Mucosa of gallbladder (tissue), 1 donor: ENCODE results near the gene ANP32E. TPM values are rescaled to one million over a fixed set of nuclear protein-coding genes. Genes with fewer than 3 reads are reported as not detected.
"Not testable (repeated sequence)": the region's sequence is repeated elsewhere in the genome, so short reads cannot be mapped to it uniquely, and the experiment has no call there.

Experiments
- DNase-seq: peaks from one replicate; pipeline ENCODE4 v3.0.0-alpha.2; 2020; ENCODE audit warnings: low spot score
- total RNA-seq: library from RNA; stranded (reverse); gene quantifications from one replicate; pipeline ENCODE4 v1.2.1, GENCODE V29; 2021
- donor health status: DM: no; HTN: no; CAD: no.

Gene ANP32E
- total RNA-seq, 1 donor from 2014 or later: 20.8 TPM

- DNase-seq: not testable (repeated sequence)
These were observed 21.7 kb downstream of the ANP32E start for GRCh38 chr1:150214099-150214756.

- peak; percentile 95 for DNase-seq
These were observed 22.5 kb downstream of the ANP32E start for GRCh38 chr1:150213170-150214098.

GRCh38 chr1:150212070-150212469, 23.8 kb downstream of the ANP32E start:
- DNase-seq: no peak

- DNase-seq: no peak
These were observed 25.2 kb downstream of the ANP32E start for GRCh38 chr1:150210706-150211105.

GRCh38 chr1:150210091-150210490, 25.8 kb downstream of the ANP32E start:
- DNase-seq: no peak

- not testable (repeated sequence) for DNase-seq
These were observed 27.5 kb downstream of the ANP32E start for GRCh38 chr1:150208460-150208859.

- peak; percentile 23 for DNase-seq
These were observed 28.5 kb downstream of the ANP32E start for GRCh38 chr1:150207281-150207971.

- DNase-seq: no peak
These were observed 39.5 kb downstream of the ANP32E start for GRCh38 chr1:150196417-150196816.

GRCh38 chr1:150194381-150195031, 41.4 kb downstream of the ANP32E start:
- no peak for DNase-seq

- no peak for DNase-seq
These were observed 43.9 kb downstream of the ANP32E start for GRCh38 chr1:150192012-150192411.

- DNase-seq: no peak
These were observed 48.4 kb downstream of the ANP32E start for GRCh38 chr1:150187560-150187931.

GRCh38 chr1:150186789-150187559, 48.9 kb downstream of the ANP32E start:
- no peak for DNase-seq

- not testable (repeated sequence) for DNase-seq
These were observed 49.5 kb downstream of the ANP32E start for GRCh38 chr1:150186438-150186788.

- DNase-seq: no peak
These were observed 50.4 kb downstream of the ANP32E start for GRCh38 chr1:150185481-150185880.

GRCh38 chr1:150183061-150183460, 52.9 kb downstream of the ANP32E start:
- no peak for DNase-seq

GRCh38 chr1:150182247-150182646, 53.7 kb downstream of the ANP32E start:
- DNase-seq: no peak

- no peak for DNase-seq
These were observed 55.4 kb downstream of the ANP32E start for GRCh38 chr1:150180474-150180873.

GRCh38 chr1:150179867-150180266, 56.0 kb downstream of the ANP32E start:
- no peak for DNase-seq

- DNase-seq: no peak
These were observed 57.4 kb downstream of the ANP32E start for GRCh38 chr1:150178548-150178947.

GRCh38 chr1:150176593-150176992, 59.3 kb downstream of the ANP32E start:
- DNase-seq: no peak

GRCh38 chr1:150173141-150173585, 62.7 kb downstream of the ANP32E start:
- DNase-seq: peak; percentile 47
